ENCODE measurements around the gene PTBP1.

DNA sequence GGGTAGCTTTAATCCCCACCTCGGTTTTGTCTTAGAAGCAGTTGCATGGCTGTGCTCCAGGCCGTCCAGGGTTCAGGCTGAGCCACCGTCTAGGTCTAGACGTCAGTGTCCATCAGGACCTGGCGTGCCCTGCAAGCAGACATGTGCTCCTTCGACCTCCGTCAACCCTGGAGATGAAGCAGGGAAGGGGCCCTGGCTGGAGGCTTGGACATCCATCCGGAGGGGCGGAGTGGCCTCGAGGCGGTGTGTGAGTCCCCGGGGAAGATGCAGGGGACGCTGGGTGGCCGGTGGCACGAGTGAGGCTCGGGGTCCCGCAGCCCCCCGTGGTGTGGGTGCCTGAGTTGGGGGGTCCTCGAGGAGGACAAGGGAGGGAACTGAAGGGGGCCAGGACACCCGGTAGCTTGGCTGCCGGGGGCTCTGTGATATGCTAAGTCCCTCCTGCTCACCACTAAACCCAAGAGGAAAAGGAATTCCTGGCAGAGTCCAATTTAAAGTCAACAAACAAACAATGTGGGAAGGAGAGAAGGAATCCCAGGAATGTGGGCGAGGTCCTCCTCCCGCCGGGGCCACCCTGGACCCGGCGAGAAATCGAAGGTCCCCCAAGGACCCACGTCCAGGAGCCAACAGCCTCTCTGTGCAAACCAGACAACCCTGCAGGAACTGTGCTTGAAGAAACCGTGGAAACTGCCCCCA lies 14.9 kb upstream of the PTBP1 start:
- TF ChIP-seq, protein P1, sequence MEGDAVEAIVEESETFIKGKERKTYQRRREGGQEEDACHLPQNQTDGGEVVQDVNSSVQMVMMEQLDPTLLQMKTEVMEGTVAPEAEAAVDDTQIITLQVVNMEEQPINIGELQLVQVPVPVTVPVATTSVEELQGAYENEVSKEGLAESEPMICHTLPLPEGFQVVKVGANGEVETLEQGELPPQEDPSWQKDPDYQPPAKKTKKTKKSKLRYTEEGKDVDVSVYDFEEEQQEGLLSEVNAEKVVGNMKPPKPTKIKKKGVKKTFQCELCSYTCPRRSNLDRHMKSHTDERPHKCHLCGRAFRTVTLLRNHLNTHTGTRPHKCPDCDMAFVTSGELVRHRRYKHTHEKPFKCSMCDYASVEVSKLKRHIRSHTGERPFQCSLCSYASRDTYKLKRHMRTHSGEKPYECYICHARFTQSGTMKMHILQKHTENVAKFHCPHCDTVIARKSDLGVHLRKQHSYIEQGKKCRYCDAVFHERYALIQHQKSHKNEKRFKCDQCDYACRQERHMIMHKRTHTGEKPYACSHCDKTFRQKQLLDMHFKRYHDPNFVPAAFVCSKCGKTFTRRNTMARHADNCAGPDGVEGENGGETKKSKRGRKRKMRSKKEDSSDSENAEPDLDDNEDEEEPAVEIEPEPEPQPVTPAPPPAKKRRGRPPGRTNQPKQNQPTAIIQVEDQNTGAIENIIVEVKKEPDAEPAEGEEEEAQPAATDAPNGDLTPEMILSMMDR (IDR thresholded peaks at IDR 0.05): no peak
- peak; percentile 47; the same call in 1 of the 2 replicates for TF ChIP-seq POLR2AphosphoS5 (IDR thresholded peaks at IDR 0.05; ENCODE audit: low read depth, low read length)

All from Panc1 (cell line).